Osteoblast (primary cell): ENCODE data around the gene FBP1. TPM values are rescaled to one million over a fixed set of nuclear protein-coding genes. Genes with fewer than 3 reads are reported as not detected.

ENCODE experiments used
- DNase-seq: peaks from one replicate; pipeline ENCODE4 v3.0.0; 2011; ENCODE audit warnings: low spot score, mixed read lengths; ENCODE audit not compliant: insufficient read length; ENCODE audit errors: missing footprints
- H2AFZ ChIP-seq: 2 replicates; pipeline ENCODE4 v1.6.0; 2011; ENCODE audit warnings: mild to moderate bottlenecking, low read length
- H3K27ac ChIP-seq: 2 replicates; pipeline ENCODE4 v1.5.1; 2011; ENCODE audit warnings: mild to moderate bottlenecking, low read depth, low read length, moderate library complexity
- H3K27me3 ChIP-seq: 2 replicates; pipeline ENCODE4 v1.6.0; 2012; ENCODE audit warnings: mild to moderate bottlenecking, control low read depth, inconsistent platforms, low read length, moderate library complexity; ENCODE audit not compliant: insufficient read depth
- H3K36me3 ChIP-seq: 2 replicates; pipeline ENCODE4 v1.5.1; 2011; ENCODE audit warnings: mild to moderate bottlenecking, low read length, control low read depth, moderate library complexity; ENCODE audit not compliant: insufficient read depth
- H3K4me1 ChIP-seq: 2 replicates; pipeline ENCODE4 v1.5.1; 2011; ENCODE audit warnings: mild to moderate bottlenecking, low read length, control low read depth, moderate library complexity; ENCODE audit not compliant: insufficient read depth
- H3K4me2 ChIP-seq: 2 replicates; pipeline ENCODE4 v1.6.0; 2011; ENCODE audit warnings: mild to moderate bottlenecking, low read length; ENCODE audit not compliant: insufficient read depth
- H3K4me3 ChIP-seq: fragments of 200-600 bp; sonication (generic); 3 replicates; pipeline ENCODE4 v1.5.1; 2012; ENCODE audit warnings: mild to moderate bottlenecking, low read length, inconsistent platforms; ENCODE audit not compliant: insufficient read depth
- H3K79me2 ChIP-seq: 2 replicates; pipeline ENCODE4 v1.6.0; 2012; ENCODE audit warnings: mild to moderate bottlenecking, low read length, control low read depth, inconsistent platforms; ENCODE audit not compliant: insufficient read depth
- H3K9me3 ChIP-seq: 2 replicates; pipeline ENCODE4 v1.5.1; 2011; ENCODE audit warnings: low read depth, low read length, control low read depth
- H4K20me1 ChIP-seq: 2 replicates; pipeline ENCODE4 v1.6.0; 2012; ENCODE audit warnings: mild to moderate bottlenecking, low read length, control low read depth; ENCODE audit not compliant: insufficient read depth
- total RNA-seq: library from RNA; depleted of rRNA; stranded (reverse); fragments of >200 nt; gene quantifications from 2 replicates; pipeline ENCODE4 v1.2.3, GENCODE V29; 2012
- TF ChIP-seq, protein P1 (sequence below): IDR thresholded peaks from 2 replicates; pipeline ENCODE4 v1.5.1; 2011; ENCODE audit warnings: mild to moderate bottlenecking, low read depth, low read length, moderate library complexity; ENCODE audit errors: extremely low read depth

Gene FBP1
- total RNA-seq, 1 donor, result 0.72 TPM

- no peak overlapping the region for H2AFZ ChIP-seq
- H3K27ac ChIP-seq, result no peak overlapping the region
- no peaks in the 10 kb centered on the region for H3K79me2 ChIP-seq
- H3K4me2 ChIP-seq, result no peak overlapping the region
- no peak overlapping the region for H3K4me3 ChIP-seq
- H3K9me3 ChIP-seq, result no peaks in the 10 kb centered on the region
- DNase-seq, result no peak
- H3K36me3 ChIP-seq, result no peaks in the 10 kb centered on the region
- H4K20me1 ChIP-seq, result no peaks in the 10 kb centered on the region
- H3K27me3 ChIP-seq, result peaks cover 9% of the 10 kb centered on the region
- TF ChIP-seq, protein P1, sequence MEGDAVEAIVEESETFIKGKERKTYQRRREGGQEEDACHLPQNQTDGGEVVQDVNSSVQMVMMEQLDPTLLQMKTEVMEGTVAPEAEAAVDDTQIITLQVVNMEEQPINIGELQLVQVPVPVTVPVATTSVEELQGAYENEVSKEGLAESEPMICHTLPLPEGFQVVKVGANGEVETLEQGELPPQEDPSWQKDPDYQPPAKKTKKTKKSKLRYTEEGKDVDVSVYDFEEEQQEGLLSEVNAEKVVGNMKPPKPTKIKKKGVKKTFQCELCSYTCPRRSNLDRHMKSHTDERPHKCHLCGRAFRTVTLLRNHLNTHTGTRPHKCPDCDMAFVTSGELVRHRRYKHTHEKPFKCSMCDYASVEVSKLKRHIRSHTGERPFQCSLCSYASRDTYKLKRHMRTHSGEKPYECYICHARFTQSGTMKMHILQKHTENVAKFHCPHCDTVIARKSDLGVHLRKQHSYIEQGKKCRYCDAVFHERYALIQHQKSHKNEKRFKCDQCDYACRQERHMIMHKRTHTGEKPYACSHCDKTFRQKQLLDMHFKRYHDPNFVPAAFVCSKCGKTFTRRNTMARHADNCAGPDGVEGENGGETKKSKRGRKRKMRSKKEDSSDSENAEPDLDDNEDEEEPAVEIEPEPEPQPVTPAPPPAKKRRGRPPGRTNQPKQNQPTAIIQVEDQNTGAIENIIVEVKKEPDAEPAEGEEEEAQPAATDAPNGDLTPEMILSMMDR, result no peak
- H3K4me1 ChIP-seq, result peaks cover 6% of the 10 kb centered on the region
Measured at GRCh38 chr9:94664801-94665200, 25.5 kb upstream of the FBP1 start.

DNA sequence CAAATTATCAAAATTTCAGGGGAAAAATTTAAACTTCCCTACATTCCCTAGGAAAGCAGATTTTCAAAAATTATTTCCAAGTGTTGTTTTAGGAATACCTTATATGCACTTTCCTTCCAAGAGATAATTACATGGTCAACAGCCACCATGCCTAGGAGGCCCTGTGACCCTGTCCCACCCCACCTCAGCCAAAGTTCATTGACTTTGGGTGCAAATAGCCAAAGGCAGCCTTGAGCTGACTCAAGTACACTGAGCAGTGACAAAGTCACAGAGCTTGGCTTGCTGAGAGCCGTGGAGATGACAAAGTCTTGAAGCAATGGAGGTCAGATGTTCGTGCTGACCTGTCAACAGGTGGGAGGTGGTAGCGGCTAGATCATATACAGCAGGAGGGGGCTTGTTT is 24.3 kb upstream of the FBP1 start:
- H3K4me1 ChIP-seq, result no peaks in the 10 kb centered on the region
- DNase-seq, result no peak
- H2AFZ ChIP-seq, result no peak overlapping the region
- H4K20me1 ChIP-seq, result no peaks in the 10 kb centered on the region
- H3K36me3 ChIP-seq, result no peaks in the 10 kb centered on the region
- no peak overlapping the region for H3K4me3 ChIP-seq
- no peaks in the 10 kb centered on the region for H3K79me2 ChIP-seq
- no peak overlapping the region for H3K27ac ChIP-seq
- H3K9me3 ChIP-seq, result no peaks in the 10 kb centered on the region
- TF ChIP-seq, protein P1, result no peak
- H3K4me2 ChIP-seq, result no peak overlapping the region
- peaks cover 9% of the 10 kb centered on the region for H3K27me3 ChIP-seq

- H3K9me3 ChIP-seq, result no peaks in the 10 kb centered on the region
- H4K20me1 ChIP-seq, result no peaks in the 10 kb centered on the region
- H2AFZ ChIP-seq, result no peak overlapping the region
- H3K4me2 ChIP-seq, result no peak overlapping the region
- no peak for DNase-seq
- H3K36me3 ChIP-seq, result no peaks in the 10 kb centered on the region
- TF ChIP-seq, protein P1, result no peak
- H3K79me2 ChIP-seq, result no peaks in the 10 kb centered on the region
- peaks cover 9% of the 10 kb centered on the region for H3K27me3 ChIP-seq
- H3K4me3 ChIP-seq, result no peak overlapping the region
- no peak overlapping the region for H3K27ac ChIP-seq
- no peaks in the 10 kb centered on the region for H3K4me1 ChIP-seq
Measured at GRCh38 chr9:94663140-94663539, 23.8 kb upstream of the FBP1 start.

DNA sequence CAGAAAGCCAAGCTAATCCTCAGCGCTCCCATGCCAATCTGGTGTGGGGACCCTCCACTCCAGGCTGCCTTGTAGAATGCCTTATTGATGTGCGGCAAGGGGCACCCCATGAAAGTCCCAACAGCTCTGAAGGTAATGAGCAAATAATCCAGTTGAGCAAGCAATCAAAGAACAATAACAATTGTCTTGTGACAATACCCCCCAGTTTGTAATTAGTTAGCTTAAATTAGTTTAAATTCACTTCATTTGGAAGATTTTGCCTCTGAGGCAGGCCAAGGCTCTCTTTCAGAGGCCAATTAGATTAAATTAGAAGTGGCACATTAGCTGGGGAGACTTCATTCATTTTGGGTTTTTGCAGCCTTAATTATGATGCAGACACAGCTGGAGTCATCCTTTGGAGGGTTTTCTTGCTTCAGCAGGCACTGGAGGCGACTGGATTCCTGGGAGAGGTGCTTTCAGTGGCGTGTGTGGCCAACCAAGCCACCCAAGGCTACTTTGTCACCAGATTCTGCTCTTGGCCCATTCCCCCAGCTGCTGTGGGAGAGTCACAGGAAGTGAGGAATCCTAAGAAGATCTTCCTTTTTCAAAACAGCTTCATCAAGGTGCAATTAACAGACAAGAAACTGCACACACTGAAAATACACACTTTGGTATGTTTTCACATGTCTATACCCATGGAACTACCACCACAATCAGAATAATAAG is 17.9 kb upstream of the FBP1 start:
- Histone ChIP-seq H3K4me3 (no peak overlapping the region), H3K4me1 (no peaks in the 10 kb centered on the region), H3K4me2 (no peak overlapping the region), H4K20me1 (no peaks in the 10 kb centered on the region), H3K79me2 (no peaks in the 10 kb centered on the region), H3K36me3 (no peaks in the 10 kb centered on the region), H3K27ac (no peak overlapping the region), H3K9me3 (no peaks in the 10 kb centered on the region), H3K27me3 (no peaks in the 10 kb centered on the region), H2AFZ (no peak overlapping the region)
- no peak for DNase-seq
- TF ChIP-seq, protein P1, result no peak
